HG03135 (cell line): Measurements from ENCODE around the gene CLCN6.

Experiments used
- ATAC-seq: cut with Tn5 transposase; IDR thresholded peaks from one replicate; pipeline ENCODE4 v1.9.1; 2021; ENCODE audit warnings: mild to moderate bottlenecking, moderate library complexity; ENCODE audit not compliant: unreplicated experiment

CLCN6 gene

GRCh38 chr1:11805422-11806306, at the start of gene CLCN6, which contains the start of gene MTHFR:
TSS of gene CLCN6 (plus strand) at chr1:11806191. CDS start at chr1:11806263, 72 bp downstream.
TSS of gene MTHFR (minus strand) at chr1:11805964. CDS start at chr1:11803116, 2,848 bp downstream.
- peak; percentile 78 for ATAC-seq

GRCh38 chr1:11757047-11757446, 48.9 kb upstream of the CLCN6 start:
- no peak for ATAC-seq

- ATAC-seq, result no peak
These were observed 46.2 kb upstream of the CLCN6 start for GRCh38 chr1:11759791-11760190.

GRCh38 chr1:11761285-11761684, 44.7 kb upstream of the CLCN6 start:
- ATAC-seq, result no peak

- ATAC-seq, result no peak
These were observed 44.0 kb upstream of the CLCN6 start, which contains the start of gene C1orf167 for GRCh38 chr1:11761988-11762406. TSS of gene C1orf167 (plus strand) at chr1:11762193. CDS start at chr1:11764401, 2,208 bp downstream.

- ATAC-seq, result no peak
These were observed 41.9 kb upstream of the CLCN6 start for GRCh38 chr1:11764115-11764514.

- no peak for ATAC-seq
These were observed 41.5 kb upstream of the CLCN6 start for GRCh38 chr1:11764519-11764918.

- no peak for ATAC-seq
These were observed 40.1 kb upstream of the CLCN6 start for GRCh38 chr1:11765661-11766428.

GRCh38 chr1:11766429-11766776, 39.6 kb upstream of the CLCN6 start:
- ATAC-seq, result no peak

- no peak for ATAC-seq
These were observed 37.9 kb upstream of the CLCN6 start for GRCh38 chr1:11767922-11768704.

GRCh38 chr1:11768821-11769220, 37.2 kb upstream of the CLCN6 start:
- ATAC-seq, result no peak

GRCh38 chr1:11769274-11769673, 36.7 kb upstream of the CLCN6 start:
- no peak for ATAC-seq

- no peak for ATAC-seq
These were observed 36.0 kb upstream of the CLCN6 start for GRCh38 chr1:11770011-11770410.

- no peak for ATAC-seq
These were observed 34.4 kb upstream of the CLCN6 start for GRCh38 chr1:11771481-11772043.

- no peak for ATAC-seq
These were observed 33.5 kb upstream of the CLCN6 start for GRCh38 chr1:11772458-11772857.

GRCh38 chr1:11774753-11775152, 31.2 kb upstream of the CLCN6 start:
- no peak for ATAC-seq

- no peak for ATAC-seq
These were observed 28.2 kb upstream of the CLCN6 start for GRCh38 chr1:11777658-11778322.

- no peak for ATAC-seq
These were observed 27.7 kb upstream of the CLCN6 start for GRCh38 chr1:11778336-11778735.

GRCh38 chr1:11778844-11779623, 27.0 kb upstream of the CLCN6 start:
- ATAC-seq, result no peak
